IPS DF 6.9 (cell line): Measurements from ENCODE around the gene GLUD2.
"Not testable (repeated sequence)": the region's sequence is repeated elsewhere in the genome, so short reads cannot be mapped to it uniquely, and the experiment has no call there.

Experiments
- DNase-seq: peaks from one replicate; pipeline ENCODE4 v3.0.0-alpha.2; 2013; ENCODE audit warnings: low read depth, low spot score
- H3K27ac ChIP-seq: one replicate; pipeline ENCODE4 v1.5.1; 2013; ENCODE audit warnings: low read length, control low read depth
- H3K27me3 ChIP-seq: 2 replicates; pipeline ENCODE4 v1.6.1; 2013; ENCODE audit warnings: mild to moderate bottlenecking, low read length; ENCODE audit not compliant: control insufficient read depth, insufficient read depth
- H3K36me3 ChIP-seq: 2 replicates; pipeline ENCODE4 v1.6.1; 2013; ENCODE audit warnings: low read length; ENCODE audit not compliant: control insufficient read depth, insufficient read depth
- H3K4me1 ChIP-seq: 2 replicates; pipeline ENCODE4 v1.6.1; 2013; ENCODE audit warnings: low read length; ENCODE audit not compliant: control insufficient read depth, insufficient read depth
- H3K4me3 ChIP-seq: 2 replicates; pipeline ENCODE4 v1.5.1; 2013; ENCODE audit warnings: mild to moderate bottlenecking, low read length
- H3K9me3 ChIP-seq: 2 replicates; pipeline ENCODE4 v1.6.1; 2013; ENCODE audit warnings: low read length, inconsistent platforms; ENCODE audit not compliant: control insufficient read depth, insufficient read depth
- WGBS: extraction: QIAGEN DNeasy Blood & Tissue Kit; methylation state at CpG from one replicate; pipeline ENCODE4 v1.1.7; 2013; ENCODE audit warnings: mixed read lengths, missing lambda C conversion rate; ENCODE audit not compliant: insufficient read length, insufficient coverage; 5-methylcytosine and 5-hydroxymethylcytosine counted together

Gene GLUD2

GRCh38 chrX:121030083-121030482 lies 17.3 kb upstream of the GLUD2 start:
- Histone ChIP-seq H3K27me3 (no peaks in the 10 kb centered on the region), H3K27ac (no peak overlapping the region), H3K9me3 (no peaks in the 10 kb centered on the region), H3K4me3 (no peak overlapping the region), H3K36me3 (no peaks in the 10 kb centered on the region), H3K4me1 (no peaks in the 10 kb centered on the region)
- no peak for DNase-seq
- no CpG with 5 or more reads among the region's 4 CpGs for WGBS

DNA sequence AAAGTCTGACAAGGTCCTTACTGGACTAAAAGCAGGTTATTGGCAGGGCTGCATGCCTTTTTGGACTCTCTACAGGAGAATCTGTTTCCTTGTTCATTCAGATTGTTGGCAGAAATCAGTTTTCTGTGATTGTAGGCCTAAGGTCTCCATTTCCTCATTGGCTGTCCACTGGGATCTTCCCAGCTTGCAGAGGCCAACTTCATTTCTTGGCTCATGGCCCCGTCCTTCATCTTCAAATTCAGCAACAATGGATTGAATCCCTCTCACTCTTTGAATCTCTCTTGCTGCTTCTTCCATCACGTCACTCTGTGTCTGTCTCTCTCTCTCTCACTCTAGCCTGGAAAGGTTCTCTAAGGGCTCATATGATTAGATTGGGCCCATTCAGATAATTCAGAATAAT lies 14.9 kb upstream of the GLUD2 start:
- WGBS, result no CpG with 5 or more reads among the region's 2 CpGs
- H3K27ac ChIP-seq, result no peak overlapping the region
- no peak for DNase-seq
- no peaks in the 10 kb centered on the region for H3K36me3 ChIP-seq
- H3K4me1 ChIP-seq, result no peaks in the 10 kb centered on the region
- H3K9me3 ChIP-seq, result no peaks in the 10 kb centered on the region
- no peak overlapping the region for H3K4me3 ChIP-seq
- no peaks in the 10 kb centered on the region for H3K27me3 ChIP-seq

DNA sequence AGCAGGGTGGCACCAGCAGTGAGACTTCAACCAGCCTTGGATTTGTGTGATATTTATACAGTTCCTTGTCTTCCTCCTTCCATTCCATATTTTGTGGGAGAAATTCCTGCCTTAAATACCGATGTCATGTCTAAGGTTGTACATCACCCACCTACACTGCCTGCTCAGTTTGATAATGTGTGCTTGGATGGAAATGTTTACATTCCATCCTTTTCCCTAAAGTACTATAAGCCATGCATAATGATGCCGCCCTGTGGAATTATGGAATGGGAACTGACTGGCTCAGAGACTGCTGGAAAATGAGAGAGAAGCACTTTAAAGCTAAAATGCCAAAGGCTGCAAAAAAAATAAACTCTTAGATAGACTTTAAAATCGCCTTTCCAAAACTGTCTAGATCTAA lies 11.3 kb upstream of the GLUD2 start:
- no peaks in the 10 kb centered on the region for H3K4me1 ChIP-seq
- H3K36me3 ChIP-seq, result no peaks in the 10 kb centered on the region
- no CpG with 5 or more reads among the region's 3 CpGs for WGBS
- H3K9me3 ChIP-seq, result no peaks in the 10 kb centered on the region
- no peak for DNase-seq
- no peak overlapping the region for H3K27ac ChIP-seq
- H3K27me3 ChIP-seq, result no peaks in the 10 kb centered on the region
- H3K4me3 ChIP-seq, result no peak overlapping the region

- no peaks in the 10 kb centered on the region for H3K4me1 ChIP-seq
- no peak overlapping the region for H3K27ac ChIP-seq
- H3K9me3 ChIP-seq, result no peaks in the 10 kb centered on the region
- no CpG with 5 or more reads among the region's 4 CpGs for WGBS
- no peaks in the 10 kb centered on the region for H3K27me3 ChIP-seq
- H3K4me3 ChIP-seq, result no peak overlapping the region
- no peak for DNase-seq
- H3K36me3 ChIP-seq, result no peaks in the 10 kb centered on the region
These were observed 10.5 kb upstream of the GLUD2 start for GRCh38 chrX:121036951-121037350.

DNA sequence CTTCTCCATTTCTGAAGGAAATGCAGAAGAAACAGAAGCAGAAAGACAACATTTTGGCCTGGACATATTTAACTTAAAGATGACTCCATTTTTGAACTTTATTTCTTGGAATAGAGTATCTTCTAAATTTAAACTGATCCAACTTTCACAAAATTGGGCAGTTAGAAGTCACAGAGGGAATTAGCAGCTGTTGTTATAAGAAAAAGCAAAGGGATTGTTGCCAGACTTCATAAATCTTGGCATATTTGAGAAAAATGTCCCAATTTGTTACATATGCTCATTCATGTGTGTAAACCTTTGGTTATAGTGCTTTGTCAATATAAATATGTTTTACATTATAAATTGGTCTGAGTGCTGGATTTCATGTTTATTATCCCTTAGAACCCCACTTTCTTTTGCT lies 3.4 kb downstream of the GLUD2 start:
- Histone ChIP-seq H3K4me3 (no peak overlapping the region), H3K4me1 (no peaks in the 10 kb centered on the region), H3K27ac (no peak overlapping the region), H3K36me3 (no peaks in the 10 kb centered on the region), H3K27me3 (peaks cover 2% of the 10 kb centered on the region; the same call in 1 of the 2 replicates), H3K9me3 (no peaks in the 10 kb centered on the region)
- no peak for DNase-seq

DNA sequence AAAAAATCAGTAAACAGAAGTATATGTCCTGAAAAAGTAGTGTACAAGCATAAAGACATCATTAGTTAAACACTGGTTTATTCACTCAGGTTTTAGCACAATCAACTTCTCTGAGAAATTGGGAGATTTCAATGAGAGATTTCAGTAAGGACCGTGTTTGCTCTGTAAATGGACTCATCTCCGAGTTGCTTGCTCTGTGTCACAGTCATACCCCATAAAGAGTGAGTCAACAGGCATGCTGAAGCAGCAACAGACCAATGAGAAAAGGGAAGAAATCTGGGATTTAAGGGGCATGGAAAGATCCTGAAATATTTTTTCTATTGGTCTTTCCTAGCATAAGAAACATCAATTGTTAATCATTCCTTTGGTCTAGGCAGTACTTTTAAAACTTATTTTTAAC lies 4.7 kb downstream of the GLUD2 start:
- no CpG with 5 or more reads among the region's 2 CpGs for WGBS
- no peaks in the 10 kb centered on the region for H3K4me1 ChIP-seq
- DNase-seq, result no peak

DNA sequence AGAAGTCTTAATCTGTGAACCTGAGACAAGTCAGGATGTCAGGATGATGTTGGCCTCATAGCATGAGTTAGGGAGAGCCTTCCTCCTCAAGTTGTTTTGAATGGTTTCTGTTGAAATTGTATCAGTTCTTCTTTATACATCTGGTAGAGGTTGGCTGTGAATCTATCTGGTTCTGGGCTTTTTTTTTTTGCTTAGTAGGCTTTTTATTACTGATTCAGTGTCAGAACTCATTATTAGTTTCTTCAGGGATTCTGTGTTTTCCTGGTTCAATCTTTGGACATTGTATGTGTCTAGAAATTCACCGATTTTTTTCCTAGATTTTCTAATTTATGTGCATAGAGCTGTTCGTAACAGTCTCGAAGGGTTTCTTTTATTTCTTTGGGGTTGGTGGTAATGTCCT lies 14.9 kb downstream of the GLUD2 start:
- Histone ChIP-seq H3K4me3 (no peak overlapping the region), H3K36me3 (no peaks in the 10 kb centered on the region)
- no CpG with 5 or more reads among the region's 3 CpGs for WGBS

More for the DNA sequence above, 4.7 kb downstream of the GLUD2 start:
- Histone ChIP-seq H3K36me3 (no peaks in the 10 kb centered on the region), H3K4me3 (no peak overlapping the region), H3K27me3 (peaks cover 2% of the 10 kb centered on the region; the same call in 1 of the 2 replicates), H3K9me3 (no peaks in the 10 kb centered on the region), H3K27ac (no peak overlapping the region)

GRCh38 chrX:121064579-121064978 lies 17.2 kb downstream of the GLUD2 start:
- H3K9me3 ChIP-seq, result no peaks in the 10 kb centered on the region
- no peaks in the 10 kb centered on the region for H3K27me3 ChIP-seq
- no peak overlapping the region for H3K27ac ChIP-seq
- DNase-seq, result no peak
- H3K4me3 ChIP-seq, result no peak overlapping the region
- WGBS, result no CpG with 5 or more reads among the region's 6 CpGs
- H3K36me3 ChIP-seq, result no peaks in the 10 kb centered on the region
- H3K4me1 ChIP-seq, result no peaks in the 10 kb centered on the region

More for the DNA sequence above, 14.9 kb downstream of the GLUD2 start:
- DNase-seq, result no peak
- Histone ChIP-seq H3K9me3 (no peaks in the 10 kb centered on the region), H3K27ac (no peak overlapping the region), H3K27me3 (no peaks in the 10 kb centered on the region), H3K4me1 (no peaks in the 10 kb centered on the region)

- DNase-seq, H3K4me3 ChIP-seq, H3K36me3 ChIP-seq, H3K4me1 ChIP-seq, H3K27me3 ChIP-seq, H3K27ac ChIP-seq, H3K9me3 ChIP-seq: not testable (repeated sequence)
- no CpG with 5 or more reads among the region's 2 CpGs for WGBS
These were observed 36.8 kb downstream of the GLUD2 start for GRCh38 chrX:121084247-121084646.

GRCh38 chrX:121084903-121085611 lies 37.6 kb downstream of the GLUD2 start:
- H3K4me3 ChIP-seq, result no peak overlapping the region
- no peak for DNase-seq
- H3K4me1 ChIP-seq, result no peaks in the 10 kb centered on the region
- no peak overlapping the region for H3K27ac ChIP-seq
- no peaks in the 10 kb centered on the region for H3K9me3 ChIP-seq
- H3K27me3 ChIP-seq, result no peaks in the 10 kb centered on the region
- WGBS, result no CpG with 5 or more reads among the region's 3 CpGs
- no peaks in the 10 kb centered on the region for H3K36me3 ChIP-seq

DNA sequence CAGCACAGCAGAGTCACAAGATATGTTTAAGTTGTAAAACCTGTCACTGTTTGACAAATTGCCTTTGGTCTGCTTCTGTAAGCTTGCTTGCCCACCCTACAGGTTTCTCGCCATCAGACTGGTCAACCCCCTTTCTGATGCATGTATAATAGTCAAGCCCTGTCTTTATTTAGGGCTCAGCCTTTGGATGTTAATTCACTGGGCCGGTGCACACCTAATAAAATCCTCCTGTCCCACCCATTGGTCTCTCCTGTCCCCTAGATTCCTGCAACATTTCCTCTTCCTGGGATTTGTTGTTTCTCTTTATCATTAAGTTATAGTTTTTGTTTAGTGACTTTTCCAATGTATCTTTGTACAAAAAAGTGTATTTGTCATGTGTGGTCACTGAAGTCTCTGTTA lies 38.2 kb downstream of the GLUD2 start:
- Histone ChIP-seq H3K36me3 (no peaks in the 10 kb centered on the region), H3K9me3 (no peaks in the 10 kb centered on the region)

More for the DNA sequence above, 38.2 kb downstream of the GLUD2 start:
- Histone ChIP-seq H3K27ac (no peak overlapping the region), H3K27me3 (no peaks in the 10 kb centered on the region), H3K4me1 (no peaks in the 10 kb centered on the region), H3K4me3 (no peak overlapping the region)
- no peak for DNase-seq
- WGBS, result no CpG with 5 or more reads among the region's 2 CpGs
